Nasal cavity respiratory epithelium epithelial cell of viscerocranial mucosa (primary cell): ENCODE results near the gene NKX1-2. TPM values are rescaled to one million over a fixed set of nuclear protein-coding genes. Genes with fewer than 3 reads are reported as not detected.

Experiments used
- total RNA-seq: library from RNA; depleted of rRNA; stranded (reverse); fragments of >200 nt; gene quantifications from 2 replicates; pipeline ENCODE4 v1.2.3, GENCODE V29; 2014

The NKX1-2 gene
- 1.4 and 2.9 TPM in 2 replicates for total RNA-seq

DNA sequence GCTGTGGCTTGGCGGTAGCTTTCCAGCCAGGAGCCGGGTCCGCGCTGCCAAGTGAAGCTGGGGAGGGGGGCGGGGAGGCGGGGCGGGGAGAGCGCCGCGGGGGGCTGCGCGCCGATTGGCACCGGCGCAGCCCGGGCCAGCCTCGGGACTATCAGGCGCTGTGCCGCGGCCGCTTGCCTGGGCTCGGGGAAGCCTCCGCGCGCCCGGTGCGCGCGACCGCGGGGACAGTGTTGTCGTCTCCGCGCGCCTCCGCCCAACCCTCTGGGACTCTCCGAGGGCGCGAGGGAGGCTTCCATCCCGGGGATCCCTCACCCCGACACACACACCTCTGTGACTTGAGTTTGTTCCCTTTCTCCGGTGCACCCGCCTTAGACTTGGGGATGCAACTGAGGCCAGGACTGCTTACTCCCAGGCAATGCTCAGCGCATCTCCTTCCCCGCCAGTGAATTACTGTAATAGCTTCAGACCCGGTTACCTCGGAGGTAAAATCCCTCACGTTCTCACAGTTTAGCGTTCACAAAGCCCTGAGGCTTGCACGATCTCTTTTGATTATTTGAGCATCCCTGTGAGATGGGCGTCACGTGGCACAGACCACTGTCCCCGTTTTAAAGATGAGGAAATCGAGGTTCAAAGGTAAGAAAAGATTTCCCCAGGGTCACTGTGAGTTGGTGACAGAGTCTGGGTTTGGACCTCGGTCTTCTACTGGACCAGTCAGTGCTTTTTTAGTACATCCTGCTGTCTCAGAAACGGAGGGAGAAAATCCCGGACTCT is at the start of gene NKX1-2:
NKX1-2 (minus strand) TSS at position 24 of the 771 bp plus-strand sequence. CDS start 92 bp downstream, outside the sequence.

DNA sequence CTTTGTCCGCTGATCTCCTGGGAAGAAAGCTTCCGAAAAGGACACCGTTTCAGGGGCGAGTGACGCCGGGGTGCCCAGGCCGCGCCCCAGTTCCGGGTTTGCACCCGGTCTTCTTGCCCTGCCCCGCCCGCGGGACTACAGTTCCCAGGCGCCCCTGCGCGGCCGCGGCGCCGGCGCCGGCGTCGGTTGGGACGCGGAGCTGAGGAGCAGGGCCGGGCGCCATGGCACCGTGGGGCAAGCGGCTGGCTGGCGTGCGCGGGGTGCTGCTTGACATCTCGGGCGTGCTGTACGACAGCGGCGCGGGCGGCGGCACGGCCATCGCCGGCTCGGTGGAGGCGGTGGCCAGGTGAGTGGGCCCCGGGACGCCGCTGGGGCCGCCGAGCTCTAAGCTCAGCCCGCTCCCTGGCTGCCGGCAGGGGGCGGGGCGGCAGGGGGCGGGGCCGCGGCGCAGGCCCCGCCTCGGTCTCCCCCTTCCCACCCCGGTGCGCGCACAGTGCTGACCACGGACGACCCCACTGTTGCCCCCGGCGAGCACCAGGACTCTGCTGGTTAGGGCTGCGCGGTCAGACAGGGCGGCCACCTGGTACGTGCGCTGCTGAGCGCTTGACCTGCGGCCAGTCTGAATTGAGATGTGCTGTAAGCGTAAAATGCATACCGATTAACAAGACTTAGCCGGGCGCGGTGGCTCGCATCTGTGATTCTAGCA is 12.0 kb upstream of the NKX1-2 start, which contains the start of gene LHPP:
LHPP (plus strand) TSS at position 182 of the 706 bp plus-strand sequence; CDS start at position 222, 40 bp downstream.

DNA sequence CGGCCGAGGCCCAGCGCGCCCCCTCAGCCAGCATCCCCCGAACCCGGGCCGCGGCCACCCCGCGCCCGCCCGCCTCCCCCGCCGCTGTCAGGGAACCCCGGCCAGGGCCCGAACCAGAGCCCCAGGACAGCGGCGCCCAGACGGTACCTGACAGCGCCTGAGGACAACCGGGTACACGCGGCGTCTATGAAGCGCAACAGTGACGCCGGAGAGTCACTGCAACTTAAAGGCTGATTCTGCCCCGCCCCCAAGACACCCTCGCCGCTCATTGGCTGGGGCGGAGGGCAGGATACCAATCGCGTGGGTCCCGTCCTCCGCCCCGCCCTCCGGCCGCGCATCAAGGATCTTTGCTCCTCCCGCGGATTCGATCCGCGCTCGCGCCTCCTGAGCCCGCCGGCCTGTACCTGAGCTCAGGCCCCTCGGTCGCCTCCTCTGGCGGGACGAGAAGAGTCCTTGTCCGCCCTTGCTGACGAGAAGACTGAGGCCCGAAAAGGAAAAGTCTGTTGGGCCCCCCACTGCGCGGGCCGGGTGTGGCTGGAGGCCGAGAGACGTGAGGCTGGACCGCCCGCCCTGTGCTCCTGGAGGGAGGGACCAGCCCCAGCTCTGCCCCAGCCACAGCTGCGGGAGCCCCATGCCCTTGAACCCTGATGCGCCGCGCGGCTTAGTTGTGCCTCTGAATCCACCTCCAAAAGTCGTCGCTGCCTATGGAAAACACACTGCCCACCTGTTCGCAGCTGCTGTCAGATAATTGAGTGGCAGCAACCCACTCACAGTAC is 30.9 kb downstream of the NKX1-2 start, which contains the start of gene OAT:
OAT (minus strand) TSS at position 198 of the 776 bp plus-strand sequence. CDS start 6,752 bp downstream, outside the sequence.

Other genes starting within 250 kb of the NKX1-2 start
- 124 and 133 TPM in 2 replicates for gene OAT, start 31.1 kb downstream of the NKX1-2 start, total RNA-seq
- gene LHPP, start 11.8 kb upstream of the NKX1-2 start, total RNA-seq: 8.2 and 9.8 TPM in 2 replicates